Coronary artery (tissue), 2 donors: ENCODE data around the gene GSTA3.

Experiments used
- DNase-seq: peaks from one replicate; pipeline ENCODE4 v3.0.0-alpha.2; 2017; ENCODE audit warnings: low spot score
- H3K27ac ChIP-seq, 2 donors: fragments of 200-600 bp; sonication (generic); one replicate each; pipeline ENCODE4 v1.5.1; 2016 to 2019
- H3K4me3 ChIP-seq: fragments of 200-600 bp; sonication (generic); 2 replicates; pipeline ENCODE4 v1.5.1; 2016; ENCODE audit warnings: mild to moderate bottlenecking, moderate library complexity
- TF ChIP-seq, protein P1 (sequence below): fragments of 200-600 bp; sonication (generic); IDR thresholded peaks from one replicate; pipeline ENCODE4 v1.5.1; 2019; ENCODE audit warnings: antibody characterized with exemption

The GSTA3 gene

DNA sequence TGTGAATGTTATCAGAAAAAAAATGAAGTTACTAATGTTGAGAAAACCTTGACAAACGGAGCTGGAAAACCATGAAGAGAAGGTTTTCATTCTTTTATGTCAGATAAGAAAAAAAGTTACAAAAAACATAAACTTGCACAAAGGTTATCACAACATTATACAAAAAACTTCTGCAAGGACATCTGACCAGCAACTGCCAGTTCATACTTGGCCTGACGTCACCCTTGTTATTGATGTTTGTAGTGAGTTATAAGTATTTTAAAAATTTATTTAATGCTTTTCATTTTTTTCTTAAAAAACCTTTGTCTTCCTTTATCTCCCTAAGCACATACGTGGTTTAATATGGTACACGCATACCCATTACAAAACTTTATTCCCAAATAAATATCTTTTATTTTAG is 16.3 kb downstream of the GSTA3 start:
- Histone ChIP-seq H3K4me3 (no peak overlapping the region), H3K27ac (no peak overlapping the region)
- TF ChIP-seq, protein P1, sequence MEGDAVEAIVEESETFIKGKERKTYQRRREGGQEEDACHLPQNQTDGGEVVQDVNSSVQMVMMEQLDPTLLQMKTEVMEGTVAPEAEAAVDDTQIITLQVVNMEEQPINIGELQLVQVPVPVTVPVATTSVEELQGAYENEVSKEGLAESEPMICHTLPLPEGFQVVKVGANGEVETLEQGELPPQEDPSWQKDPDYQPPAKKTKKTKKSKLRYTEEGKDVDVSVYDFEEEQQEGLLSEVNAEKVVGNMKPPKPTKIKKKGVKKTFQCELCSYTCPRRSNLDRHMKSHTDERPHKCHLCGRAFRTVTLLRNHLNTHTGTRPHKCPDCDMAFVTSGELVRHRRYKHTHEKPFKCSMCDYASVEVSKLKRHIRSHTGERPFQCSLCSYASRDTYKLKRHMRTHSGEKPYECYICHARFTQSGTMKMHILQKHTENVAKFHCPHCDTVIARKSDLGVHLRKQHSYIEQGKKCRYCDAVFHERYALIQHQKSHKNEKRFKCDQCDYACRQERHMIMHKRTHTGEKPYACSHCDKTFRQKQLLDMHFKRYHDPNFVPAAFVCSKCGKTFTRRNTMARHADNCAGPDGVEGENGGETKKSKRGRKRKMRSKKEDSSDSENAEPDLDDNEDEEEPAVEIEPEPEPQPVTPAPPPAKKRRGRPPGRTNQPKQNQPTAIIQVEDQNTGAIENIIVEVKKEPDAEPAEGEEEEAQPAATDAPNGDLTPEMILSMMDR = no peak
- DNase-seq = no peak

DNA sequence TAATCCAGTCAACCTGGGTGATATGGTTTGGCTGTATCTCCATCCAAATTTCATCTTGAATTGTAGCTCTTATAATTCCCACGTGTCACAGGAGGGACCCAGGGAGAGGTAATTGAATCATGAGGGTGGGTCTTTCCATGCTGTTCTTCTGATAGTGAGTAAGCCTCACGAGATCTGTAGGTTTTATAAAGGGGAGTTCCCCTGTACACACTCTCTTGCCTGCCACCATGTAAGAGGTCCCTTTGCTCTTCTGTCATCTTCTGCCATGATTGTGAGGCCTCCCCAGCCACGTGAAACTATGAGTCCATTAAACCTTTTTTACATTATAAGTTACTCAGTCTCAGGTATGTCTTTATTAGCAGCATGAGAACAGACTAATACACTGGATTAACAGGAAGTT is 19.5 kb downstream of the GSTA3 start:
- TF ChIP-seq, protein P1 = no peak

DNA sequence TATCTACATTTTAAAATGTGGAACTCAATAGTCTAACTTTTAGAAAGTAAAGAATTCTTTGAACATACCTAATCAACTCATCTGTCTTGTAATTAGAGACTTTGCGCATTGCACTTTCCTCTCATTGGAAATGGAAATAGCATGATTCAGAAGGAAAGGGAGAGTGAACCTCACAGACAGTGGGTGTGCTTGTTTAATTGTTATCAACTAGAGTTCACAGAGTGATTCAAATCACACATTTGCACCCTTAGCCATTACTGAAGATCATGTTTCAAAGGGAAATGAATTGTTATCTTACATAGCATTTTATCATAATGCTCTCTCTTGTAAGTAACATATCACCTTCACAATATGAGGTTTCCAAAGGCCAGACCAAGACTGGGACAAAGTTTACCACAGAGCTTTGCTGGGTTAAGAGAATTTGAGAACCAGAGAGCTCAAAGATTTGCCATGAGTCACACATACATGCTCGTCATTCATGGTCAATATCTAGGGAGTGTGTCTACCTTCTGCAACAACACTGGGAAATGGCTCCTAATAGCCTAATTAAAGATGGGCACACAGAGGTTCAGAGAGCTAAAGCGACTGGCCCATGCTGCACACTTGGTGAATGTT is 21.5 kb downstream of the GSTA3 start:
- no peak overlapping the region for H3K4me3 ChIP-seq
- no peak for DNase-seq
- TF ChIP-seq, protein P1 = no peak
- no peak overlapping the region for H3K27ac ChIP-seq

More for the DNA sequence above, 19.5 kb downstream of the GSTA3 start:
- no peak overlapping the region for H3K27ac ChIP-seq
- no peak for DNase-seq
- no peak overlapping the region for H3K4me3 ChIP-seq

DNA sequence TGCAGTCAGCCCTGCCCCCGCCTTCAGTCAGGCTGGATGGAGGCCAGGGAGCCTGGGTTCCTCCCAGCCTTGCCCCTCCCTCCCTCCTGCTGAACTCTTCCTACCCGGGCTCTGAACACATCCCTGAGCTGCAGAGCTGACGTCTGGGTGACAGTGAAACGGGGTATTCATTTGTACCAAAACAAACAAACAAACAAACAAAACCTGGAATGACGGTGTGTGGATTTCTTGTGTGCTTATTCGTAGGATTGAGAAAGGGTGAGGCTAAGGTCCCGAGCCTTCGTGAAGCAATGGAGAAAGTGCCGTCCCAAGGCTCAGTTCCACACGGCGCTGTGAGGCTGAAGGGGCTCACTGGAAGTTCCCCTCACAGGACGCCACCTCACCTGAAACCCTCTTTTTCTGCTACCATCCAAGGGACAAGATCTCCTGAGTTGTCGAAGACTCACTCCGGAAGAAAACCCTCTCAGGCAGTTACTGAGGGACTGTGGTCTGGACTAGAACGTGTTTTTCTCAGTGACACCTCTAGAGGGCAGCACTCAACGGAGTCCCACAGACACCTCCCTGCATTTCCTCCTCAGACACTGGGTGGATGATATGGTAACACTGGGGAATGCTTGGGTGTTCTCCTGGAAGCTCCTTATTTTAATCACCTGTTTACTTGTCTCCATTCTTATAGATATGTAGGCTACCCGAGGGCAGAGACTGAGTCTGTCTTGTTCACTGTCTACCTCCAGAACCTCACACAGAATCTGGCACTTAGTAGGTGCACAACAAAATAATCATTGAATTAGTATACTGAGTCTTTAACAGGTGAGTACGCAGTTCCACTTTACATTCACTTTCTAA is 27.3 kb downstream of the GSTA3 start:
- Histone ChIP-seq H3K4me3 (peak overlapping the region; percentile 70), H3K27ac (peak overlapping the region; percentile 52 to 55)
- TF ChIP-seq, protein P1 = peak; percentile 78
- no peak for DNase-seq

DNA sequence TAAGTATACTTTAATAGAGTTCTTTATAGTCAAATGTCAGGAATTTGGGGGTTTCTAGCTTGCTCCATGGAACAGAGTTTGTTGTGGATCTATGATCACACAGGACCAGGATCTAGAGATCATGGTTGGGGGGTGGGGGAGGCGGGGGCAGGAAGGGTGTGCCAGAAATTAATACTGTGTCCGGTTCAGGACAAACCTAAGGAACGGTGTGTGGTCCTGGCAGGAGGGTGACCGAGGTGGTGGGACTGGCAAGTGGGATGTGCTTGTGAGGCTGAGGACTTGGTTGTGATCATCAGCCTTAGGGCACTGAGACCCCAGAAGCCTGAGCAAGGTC is 27.9 kb downstream of the GSTA3 start:
- DNase-seq = no peak
- peak overlapping the region; percentile 70 for H3K4me3 ChIP-seq
- TF ChIP-seq, protein P1 = no peak
- no peak overlapping the region for H3K27ac ChIP-seq

DNA sequence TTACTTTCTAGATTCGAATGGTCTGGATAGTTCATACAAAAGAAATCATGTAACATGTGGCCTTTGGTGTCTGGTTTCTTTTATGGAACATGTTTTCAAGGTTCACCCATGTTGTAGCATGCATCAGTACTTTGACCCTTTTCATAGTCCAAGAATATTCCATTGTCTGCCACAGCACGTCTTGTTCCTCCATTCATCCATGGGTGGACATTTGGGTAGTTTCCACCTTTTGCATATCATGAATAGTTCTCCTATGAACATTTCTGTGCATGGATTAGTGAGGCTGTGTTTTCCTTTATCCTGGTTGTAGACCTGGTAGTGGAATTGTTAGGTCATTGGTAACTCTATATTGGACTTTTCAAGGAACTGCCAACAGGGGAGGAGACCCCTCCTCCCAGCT is 31.7 kb downstream of the GSTA3 start:
- TF ChIP-seq, protein P1 = no peak
- H3K4me3 ChIP-seq = no peak overlapping the region
- DNase-seq = no peak
- no peak overlapping the region for H3K27ac ChIP-seq

DNA sequence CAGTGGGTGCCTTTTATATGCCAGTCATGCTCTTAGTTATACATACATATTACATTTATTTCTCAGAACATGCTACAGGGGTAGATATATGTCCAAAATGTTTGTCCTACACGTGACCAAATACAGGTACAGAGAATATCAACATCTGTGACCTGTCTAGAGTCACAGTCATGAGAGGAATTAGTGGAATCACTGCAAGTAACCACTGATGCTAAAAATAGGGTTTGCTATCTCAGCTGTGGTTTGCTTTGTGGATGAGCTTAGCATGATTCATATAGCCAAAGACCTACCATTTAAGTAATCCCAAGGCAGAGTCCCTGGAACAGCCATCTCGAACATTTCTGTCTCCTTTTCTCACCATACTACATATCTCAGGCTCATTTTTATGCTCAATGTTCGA is 32.3 kb downstream of the GSTA3 start:
- Histone ChIP-seq H3K4me3 (no peak overlapping the region), H3K27ac (no peak overlapping the region)
- TF ChIP-seq, protein P1 = no peak
- no peak for DNase-seq
